Medulla oblongata (tissue), 1 donor: ENCODE results near the gene CAMTA1.

Experiments
- DNase-seq: peaks from one replicate; pipeline ENCODE4 v3.0.0-alpha.2; 2015; ENCODE audit errors: extremely low spot score

Gene CAMTA1

GRCh38 chr1:7077136-7077535 is 291.9 kb downstream of the CAMTA1 start:
- DNase-seq: no peak

- DNase-seq: peak; percentile 9
Observed at GRCh38 chr1:7077970-7078369, 292.7 kb downstream of the CAMTA1 start.

- DNase-seq: no peak
Observed at GRCh38 chr1:7079637-7080036, 294.4 kb downstream of the CAMTA1 start.

- no peak for DNase-seq
Observed at GRCh38 chr1:7084232-7084894, 299.1 kb downstream of the CAMTA1 start.

GRCh38 chr1:7085521-7085920 is 300.3 kb downstream of the CAMTA1 start:
- no peak for DNase-seq

- no peak for DNase-seq
Observed at GRCh38 chr1:7086106-7086505, 300.9 kb downstream of the CAMTA1 start.

- no peak for DNase-seq
Observed at GRCh38 chr1:7087888-7088287, 302.6 kb downstream of the CAMTA1 start.

- no peak for DNase-seq
Observed at GRCh38 chr1:7089497-7089896, 304.2 kb downstream of the CAMTA1 start.

GRCh38 chr1:7093297-7093696 is 308.0 kb downstream of the CAMTA1 start:
- no peak for DNase-seq

GRCh38 chr1:7094086-7094485 is 308.8 kb downstream of the CAMTA1 start:
- DNase-seq: no peak

- no peak for DNase-seq
Observed at GRCh38 chr1:7094509-7094908, 309.3 kb downstream of the CAMTA1 start.

- no peak for DNase-seq
Observed at GRCh38 chr1:7095343-7095964, 310.2 kb downstream of the CAMTA1 start.

- no peak for DNase-seq
Observed at GRCh38 chr1:7097938-7098592, 312.8 kb downstream of the CAMTA1 start.

- no peak for DNase-seq
Observed at GRCh38 chr1:7098641-7099040, 313.4 kb downstream of the CAMTA1 start.

GRCh38 chr1:7100479-7100878 is 315.2 kb downstream of the CAMTA1 start:
- no peak for DNase-seq

GRCh38 chr1:7101187-7101586 is 315.9 kb downstream of the CAMTA1 start:
- DNase-seq: no peak

GRCh38 chr1:7103361-7103782 is 318.1 kb downstream of the CAMTA1 start:
- DNase-seq: no peak

- no peak for DNase-seq
Observed at GRCh38 chr1:7103874-7104273, 318.6 kb downstream of the CAMTA1 start.

- no peak for DNase-seq
Observed at GRCh38 chr1:7104339-7104738, 319.1 kb downstream of the CAMTA1 start.

- no peak for DNase-seq
Observed at GRCh38 chr1:7105269-7105668, 320.0 kb downstream of the CAMTA1 start.

- DNase-seq: no peak
Observed at GRCh38 chr1:7106442-7107108, 321.3 kb downstream of the CAMTA1 start.

GRCh38 chr1:7107109-7107830 is 322.0 kb downstream of the CAMTA1 start:
- no peak for DNase-seq
